HG03139 (cell line): ENCODE measurements around the gene RASA4B.
"Not testable (repeated sequence)": the region's sequence is repeated elsewhere in the genome, so short reads cannot be mapped to it uniquely, and the experiment has no call there.

Experiments
- ATAC-seq: cut with Tn5 transposase; IDR thresholded peaks from one replicate; pipeline ENCODE4 v1.9.1; 2021; ENCODE audit not compliant: unreplicated experiment

The RASA4B gene

DNA sequence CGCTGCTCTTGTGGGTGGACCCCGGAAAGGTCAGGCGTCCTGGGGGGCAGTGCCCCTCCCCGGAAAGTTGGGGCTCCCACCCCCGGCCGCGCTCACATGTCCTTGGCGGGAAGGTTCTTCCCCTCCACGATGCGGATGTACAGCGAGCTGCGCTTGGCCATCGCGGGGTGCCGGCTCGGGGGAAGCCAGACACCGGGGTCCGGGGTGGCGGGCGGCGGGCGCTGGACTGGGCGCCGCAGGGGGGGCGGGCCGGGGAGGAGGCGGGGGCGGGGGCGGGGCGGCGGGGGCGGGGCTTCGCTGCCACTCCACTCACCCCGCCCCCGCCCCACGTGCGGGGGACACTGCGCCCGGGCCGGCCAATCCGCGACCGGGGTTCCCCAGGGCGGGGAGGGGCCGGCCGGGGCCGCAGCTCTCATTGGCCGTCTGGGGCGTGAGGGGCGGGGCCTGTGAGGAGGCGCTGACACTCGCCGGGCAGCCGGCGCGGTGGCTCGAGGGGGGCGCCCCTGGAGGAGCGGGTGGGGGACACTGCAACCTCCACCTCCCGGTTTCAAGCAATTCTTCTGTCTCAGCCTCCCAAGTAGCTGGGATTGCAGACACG lies at the start of gene RASA4B:
RASA4B (minus strand) TSS at position 228 of the 598 bp plus-strand sequence; CDS start at position 161, 67 bp downstream.
- ATAC-seq = peak; percentile 75

DNA sequence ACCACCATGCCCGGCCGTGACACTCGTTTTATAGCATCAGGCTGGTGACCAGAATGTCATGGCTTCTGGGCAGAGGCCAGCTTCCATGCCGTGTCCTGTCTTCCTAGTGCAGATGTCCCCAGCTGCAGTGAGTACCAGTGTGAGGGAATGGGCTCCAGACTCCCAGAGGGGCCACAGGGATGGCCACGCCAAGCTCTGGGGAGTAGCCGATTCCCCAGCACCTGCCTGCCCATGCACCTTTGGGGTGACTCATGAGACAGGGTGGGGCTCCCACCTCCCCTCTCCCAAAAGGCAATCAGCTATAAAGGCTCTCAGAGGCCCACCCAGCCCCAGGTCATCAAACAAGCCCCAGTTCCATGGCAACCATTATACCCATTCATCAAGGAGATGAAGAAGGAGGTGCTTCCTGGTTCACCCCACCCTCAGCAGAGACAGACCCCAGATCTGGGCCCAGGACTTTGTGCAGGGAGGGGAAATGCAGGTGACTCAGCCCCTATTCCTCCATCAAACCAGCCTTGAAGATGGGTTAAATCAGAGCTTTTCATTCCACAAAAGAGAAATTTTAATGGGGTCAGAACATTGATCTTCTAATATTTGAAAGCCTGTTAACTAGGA lies 33.3 kb upstream of the RASA4B start, which contains the start of gene SPDYE2:
SPDYE2 (plus strand) TSS at position 419 of the 615 bp plus-strand sequence. CDS start 2,030 bp downstream, outside the sequence.
- ATAC-seq = not testable (repeated sequence)

DNA sequence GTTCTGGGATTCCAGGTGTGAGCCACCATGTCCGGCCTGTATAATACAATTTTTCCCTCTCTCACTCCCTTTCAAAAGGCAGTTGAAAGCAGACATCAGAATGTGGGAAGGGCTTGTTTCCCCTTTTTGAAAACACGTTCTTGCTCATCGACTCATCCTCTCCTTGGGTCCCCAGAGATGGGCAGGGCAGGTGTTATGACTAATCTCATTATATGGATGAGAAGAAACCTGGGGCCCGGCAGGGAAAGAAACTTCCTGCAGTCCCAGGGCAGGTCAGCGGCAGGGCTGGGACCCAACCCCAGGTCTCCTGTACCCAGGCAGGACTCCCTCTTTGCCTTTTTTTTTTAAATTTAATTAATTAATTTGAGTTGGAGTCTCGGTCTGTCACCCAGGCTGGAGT lies 28.8 kb upstream of the RASA4B start:
- ATAC-seq = peak; percentile 42

DNA sequence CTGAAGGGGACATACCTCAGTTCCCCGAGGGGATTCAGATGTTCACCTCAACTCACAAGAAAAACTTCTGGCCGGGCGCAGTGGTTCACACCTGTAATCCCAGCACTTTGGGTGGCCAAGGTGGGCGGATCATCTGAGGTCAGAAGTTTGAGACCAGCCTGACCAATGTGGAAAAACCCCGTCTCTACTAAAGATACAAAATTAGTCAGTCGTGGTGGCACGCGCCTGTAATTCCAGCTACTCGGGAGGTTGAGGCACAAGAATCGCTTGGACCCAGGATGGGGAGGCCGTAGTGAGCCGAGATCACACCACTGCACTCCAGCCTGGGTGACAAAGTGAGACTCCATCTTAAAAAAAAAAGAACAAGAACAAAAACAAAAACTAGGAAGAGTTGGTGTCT lies 27.7 kb upstream of the RASA4B start:
- not testable (repeated sequence) for ATAC-seq

DNA sequence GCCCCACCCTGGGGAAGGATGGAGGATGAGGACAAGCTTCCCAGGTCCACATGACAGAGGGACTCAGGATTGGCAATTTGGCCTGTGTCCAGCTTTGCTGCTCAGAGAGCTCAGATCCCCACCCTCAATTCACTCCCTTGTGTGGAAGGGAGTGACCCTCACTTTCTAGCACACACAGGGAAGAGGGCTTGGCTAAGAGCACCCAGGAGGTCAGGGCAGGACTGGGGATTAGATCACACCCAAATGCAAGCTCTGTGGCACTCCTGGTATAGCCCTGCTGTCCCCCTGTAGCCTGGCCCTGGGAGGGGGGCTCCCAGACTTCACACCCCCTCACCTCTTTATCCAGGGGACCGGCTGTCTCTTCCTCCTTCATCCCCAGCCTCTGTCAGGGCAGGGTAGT lies 26.8 kb upstream of the RASA4B start:
- ATAC-seq = not testable (repeated sequence)

DNA sequence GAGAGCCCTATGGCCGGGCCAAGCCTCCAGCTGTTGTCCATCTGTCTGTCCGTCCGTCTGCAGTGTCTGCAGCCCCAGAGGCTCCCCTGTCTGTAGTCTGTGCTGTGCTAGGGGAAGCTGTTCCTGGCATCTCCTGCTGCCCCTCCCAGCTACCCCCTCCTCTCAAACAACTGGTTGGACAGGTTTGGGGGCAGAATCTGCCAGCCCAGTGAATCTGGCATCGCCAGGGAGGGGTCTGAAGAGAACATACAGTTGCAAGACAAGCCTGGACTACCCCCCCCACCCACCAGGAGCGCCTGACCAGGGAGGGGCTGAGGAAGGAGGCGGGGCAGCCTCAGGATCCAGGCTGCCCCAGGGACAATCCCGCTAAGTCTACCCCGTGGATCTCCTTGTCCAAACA lies 26.0 kb upstream of the RASA4B start, which contains the start of gene UPK3BL2:
UPK3BL2 (minus strand) TSS at position 101 of the 400 bp plus-strand sequence; CDS start at position 41, 60 bp downstream.
- ATAC-seq = not testable (repeated sequence)

DNA sequence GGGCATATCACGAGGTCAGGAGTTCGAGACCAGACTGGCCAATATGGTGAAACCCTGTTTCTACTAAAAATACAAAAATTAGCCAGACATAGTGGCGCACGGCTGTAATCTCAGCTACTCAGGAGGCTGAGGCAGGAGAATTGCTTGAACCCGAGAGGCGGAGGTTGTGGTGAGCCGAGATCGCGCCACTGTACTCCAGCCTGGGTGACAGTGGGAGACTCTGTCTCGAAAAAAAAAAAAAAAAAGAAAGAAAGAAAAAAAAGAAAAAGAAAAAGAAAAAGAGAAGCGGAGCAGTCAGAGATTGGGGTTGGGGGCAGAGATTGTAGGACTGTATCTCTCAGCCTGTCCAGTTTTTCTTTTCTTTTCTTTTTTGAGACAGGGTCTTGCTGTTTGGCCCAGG lies 25.2 kb upstream of the RASA4B start:
- not testable (repeated sequence) for ATAC-seq

DNA sequence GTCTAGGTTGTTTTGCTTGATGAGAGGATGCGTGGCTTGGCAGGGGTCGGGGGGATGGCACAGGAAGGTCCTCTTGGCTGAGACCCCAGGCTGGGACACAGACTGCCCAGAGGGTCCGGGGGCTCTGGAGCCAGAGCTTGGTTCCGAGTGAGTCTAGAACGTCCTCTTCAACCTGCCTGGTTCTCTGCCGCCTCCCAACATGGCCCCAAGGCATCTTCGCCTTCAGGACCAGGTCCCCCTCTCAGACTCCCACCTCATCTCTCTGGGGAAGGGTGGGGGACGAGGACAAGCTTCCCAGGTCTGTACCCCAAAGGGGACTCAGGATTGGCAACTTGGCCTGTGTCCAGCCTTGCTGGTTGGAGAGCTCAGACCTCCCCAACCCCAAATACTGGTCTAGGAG lies 24.5 kb upstream of the RASA4B start:
- not testable (repeated sequence) for ATAC-seq

DNA sequence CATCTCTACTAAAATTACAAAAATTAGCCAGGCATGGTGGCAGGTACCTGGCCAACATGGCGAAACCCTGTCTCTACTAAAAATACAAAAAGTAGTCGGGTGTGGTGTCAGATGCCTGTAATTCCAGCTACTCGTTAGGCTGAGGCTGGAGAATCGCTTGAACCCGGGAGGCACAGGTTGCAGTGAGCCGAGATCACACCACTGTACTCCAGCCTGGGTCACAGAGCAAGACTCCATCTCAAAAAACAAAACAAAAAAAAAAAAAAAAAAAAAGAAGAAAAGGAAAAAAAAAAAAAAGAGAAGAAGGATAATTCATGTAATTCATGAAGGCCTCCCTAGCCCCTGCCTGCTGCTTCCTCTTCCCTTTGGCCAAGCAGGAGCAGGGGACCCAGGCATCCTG lies 23.0 kb upstream of the RASA4B start:
- not testable (repeated sequence) for ATAC-seq

DNA sequence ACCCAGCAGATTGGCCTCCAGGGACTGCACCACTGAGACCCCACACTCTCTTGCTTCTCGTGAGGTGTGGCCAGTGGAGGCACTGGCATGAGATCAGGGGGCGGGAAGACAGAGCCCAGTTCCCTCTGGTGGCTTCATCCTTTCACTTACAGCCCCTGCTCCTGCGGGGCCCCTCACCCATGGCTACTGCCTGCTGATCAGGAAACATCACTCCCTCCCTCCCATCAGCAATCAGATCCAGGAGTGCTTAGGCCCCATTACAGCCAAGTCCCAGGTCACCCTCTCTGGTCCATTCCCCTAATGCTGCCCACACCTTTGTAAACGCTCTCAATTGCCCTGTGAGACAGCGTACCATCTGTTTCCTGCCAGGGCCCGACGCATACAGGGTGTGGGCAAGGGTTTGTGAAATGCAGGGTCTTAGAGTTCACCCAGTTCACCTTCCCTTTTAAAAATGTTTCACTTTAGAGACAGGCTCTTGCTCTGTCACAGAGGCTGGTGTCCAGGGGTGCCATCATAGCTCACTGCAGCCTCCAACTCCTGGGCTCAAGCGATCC lies 17.6 kb upstream of the RASA4B start:
- not testable (repeated sequence) for ATAC-seq

DNA sequence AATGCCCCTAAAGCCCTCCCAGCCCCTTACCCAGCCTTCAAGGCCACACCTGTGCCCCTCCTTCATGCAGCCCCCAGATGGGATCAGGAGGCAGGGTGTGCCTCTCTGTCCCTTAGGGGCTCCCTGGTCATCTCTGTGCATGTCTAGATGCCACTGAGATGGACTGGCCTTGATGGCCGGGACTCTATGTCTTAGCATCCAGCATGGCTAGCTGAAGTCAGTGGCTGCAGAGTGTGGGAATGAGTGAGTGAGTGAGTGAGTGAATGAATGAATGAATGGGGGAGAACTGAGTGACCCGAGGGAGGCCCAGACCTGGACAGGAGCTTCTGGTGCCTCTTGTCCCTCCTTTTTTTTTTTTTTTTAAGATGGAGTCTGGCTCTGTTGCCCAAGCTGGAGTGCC lies 14.6 kb upstream of the RASA4B start:
- not testable (repeated sequence) for ATAC-seq

DNA sequence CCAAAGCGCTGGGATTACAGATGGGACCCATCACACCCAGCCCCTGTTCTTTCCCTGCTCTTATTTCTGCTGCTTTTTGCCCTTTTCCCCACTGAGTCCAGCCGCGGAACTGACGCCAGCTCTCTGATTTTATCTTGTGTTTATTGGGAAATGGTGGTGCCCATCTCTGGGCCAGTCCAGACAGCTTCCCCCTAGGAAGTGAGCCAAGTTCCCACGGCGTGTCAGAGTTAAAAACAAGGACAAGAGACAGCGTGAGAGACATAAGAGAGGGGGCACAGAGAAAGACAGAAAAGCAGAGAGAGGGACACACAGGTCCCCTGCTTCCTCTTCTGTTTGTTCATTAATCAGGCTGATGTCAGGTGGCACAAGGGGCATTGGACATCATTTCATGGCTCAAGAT lies 14.0 kb upstream of the RASA4B start:
- not testable (repeated sequence) for ATAC-seq

DNA sequence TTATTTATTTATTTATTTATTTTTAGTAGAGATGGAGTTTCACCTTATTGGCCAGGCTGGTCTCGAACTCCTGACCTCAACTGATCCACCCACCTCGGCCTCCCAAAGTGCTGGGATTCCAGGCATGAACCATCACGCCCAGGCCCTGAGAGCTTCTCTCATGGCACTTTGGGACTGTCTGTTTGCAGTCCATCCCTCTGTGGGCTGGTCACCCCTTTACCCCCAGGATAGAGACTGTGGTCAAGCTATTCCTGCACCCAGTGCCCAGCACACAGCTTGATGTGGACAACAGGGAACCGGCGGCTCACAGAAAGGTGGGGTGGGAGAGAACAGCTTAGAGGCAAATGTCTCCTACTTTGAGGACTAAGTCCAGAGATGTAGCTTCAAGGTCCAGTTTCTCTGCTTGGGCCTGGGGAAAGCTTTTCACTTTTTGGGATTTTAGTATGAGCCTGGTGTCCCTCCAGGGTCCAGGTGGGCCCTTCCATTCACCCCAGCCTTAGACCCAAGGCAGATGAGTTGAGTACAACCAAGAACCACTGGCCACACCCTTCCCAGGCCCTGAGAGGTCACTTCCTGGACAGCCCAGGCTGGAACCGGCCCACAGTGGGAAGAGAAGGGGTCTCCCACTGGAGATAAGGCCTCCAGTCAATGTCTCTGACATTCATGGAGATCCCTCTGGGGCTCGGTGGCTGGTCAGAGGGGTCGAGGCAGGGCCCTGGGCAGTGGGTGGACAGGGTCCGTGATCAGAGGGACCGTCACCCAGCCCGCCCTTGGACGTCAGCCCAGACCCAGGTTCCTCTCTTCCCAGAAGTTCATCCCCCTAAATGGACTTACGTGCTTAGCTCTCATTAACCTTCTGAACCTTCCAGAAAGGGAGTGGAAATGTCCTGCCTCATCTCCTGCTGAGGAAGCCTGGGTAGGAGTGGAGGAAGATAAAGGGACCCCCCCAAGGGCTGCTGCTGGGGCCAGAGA lies 10.5 kb upstream of the RASA4B start:
- not testable (repeated sequence) for ATAC-seq

DNA sequence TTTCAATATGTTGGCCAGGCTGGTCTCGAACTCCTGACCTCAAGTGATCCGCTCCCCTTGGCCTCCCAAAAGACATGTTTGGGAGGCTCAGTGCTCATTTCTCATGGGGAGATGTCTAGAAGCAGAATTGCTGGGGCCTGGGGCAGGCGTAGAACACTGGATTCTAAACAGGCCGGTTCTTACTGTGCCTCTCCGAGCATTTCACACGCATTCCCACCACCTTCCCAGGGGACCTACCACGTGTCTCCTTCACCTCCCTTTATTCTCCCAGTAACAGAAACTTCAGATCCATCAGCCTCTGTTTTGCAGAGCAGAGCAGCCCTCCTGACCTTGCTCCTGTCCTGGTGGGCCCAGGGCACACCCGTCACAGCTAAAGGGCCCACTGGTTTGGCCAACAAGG lies 9.6 kb upstream of the RASA4B start:
- not testable (repeated sequence) for ATAC-seq

DNA sequence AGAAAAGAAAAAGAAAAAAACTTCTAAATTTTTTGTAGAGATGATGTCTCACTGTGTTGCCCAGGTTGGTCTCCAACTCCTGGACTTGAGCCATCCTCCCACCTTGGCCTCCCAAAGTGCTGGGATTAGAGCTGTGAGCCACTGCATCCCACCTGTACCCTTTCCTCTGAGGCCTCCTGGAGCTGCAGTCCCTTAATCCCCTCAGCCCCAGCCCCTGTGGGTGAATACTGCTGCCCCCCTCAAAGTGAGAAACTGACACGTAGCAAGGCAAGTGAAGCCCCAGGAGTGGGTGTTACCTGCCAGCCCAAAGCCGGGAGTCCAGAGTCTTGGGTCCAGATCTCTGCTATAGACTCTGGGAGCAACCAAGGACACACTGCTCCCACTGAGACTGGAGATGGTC lies 7.2 kb upstream of the RASA4B start:
- ATAC-seq = not testable (repeated sequence)

DNA sequence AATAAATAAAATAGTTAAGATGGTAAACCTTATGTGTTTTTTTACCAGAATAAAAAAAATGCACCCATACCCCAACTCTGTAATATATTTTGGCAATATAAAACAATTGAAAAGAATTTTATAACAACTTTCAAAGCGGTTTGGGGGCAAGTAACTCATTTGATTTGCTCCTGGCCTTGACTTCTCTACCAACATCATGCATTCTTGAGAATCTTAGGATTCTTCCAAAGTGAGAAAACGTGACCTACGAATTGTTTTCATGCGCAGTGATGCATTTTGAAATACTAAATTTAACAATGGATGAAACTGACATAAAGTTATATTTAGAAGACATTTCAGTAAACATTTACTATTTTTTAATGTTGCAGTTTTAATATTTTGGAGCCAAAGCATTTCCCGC lies 3.2 kb upstream of the RASA4B start:
- ATAC-seq = not testable (repeated sequence)

DNA sequence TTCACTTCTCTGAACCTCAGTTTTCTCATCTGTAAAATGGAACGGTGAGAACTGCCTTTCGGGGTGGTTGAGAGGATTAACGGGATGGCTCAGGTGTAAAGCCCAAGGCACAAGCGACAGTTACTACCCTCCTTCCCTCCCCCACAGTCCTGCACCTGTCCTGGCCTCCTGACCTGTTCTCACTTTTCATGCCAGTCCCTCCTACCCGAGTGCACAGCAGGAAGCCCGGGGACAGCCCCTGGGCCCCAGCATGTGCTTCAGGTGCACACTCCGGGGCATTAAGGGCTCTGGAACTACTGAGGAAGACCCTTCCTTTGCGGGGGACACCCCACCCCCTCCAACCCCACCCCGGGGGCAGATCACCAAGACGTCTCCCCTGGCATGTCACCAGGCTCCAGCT lies 626 bp downstream of the RASA4B start:
- not testable (repeated sequence) for ATAC-seq

DNA sequence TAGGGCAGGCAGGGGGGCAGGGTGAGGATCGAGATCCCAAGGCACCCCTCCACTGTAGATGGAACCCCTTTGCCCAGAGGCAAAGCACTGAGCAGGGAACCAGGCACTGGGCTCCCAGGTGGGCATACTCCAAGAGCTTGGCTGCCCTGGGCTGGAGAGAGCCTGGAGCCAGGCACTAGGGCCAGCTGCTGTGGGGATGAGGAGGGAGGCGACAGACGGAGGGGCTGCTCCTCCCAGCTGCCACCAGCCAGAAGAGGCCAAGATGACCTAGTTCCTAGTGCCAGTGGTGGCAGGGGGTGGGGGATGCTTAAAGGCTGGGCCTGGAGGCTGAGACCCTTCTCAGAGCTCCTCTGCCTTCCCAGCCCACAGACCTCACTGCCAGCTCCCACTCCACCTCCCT lies 1.7 kb downstream of the RASA4B start:
- ATAC-seq = not testable (repeated sequence)

DNA sequence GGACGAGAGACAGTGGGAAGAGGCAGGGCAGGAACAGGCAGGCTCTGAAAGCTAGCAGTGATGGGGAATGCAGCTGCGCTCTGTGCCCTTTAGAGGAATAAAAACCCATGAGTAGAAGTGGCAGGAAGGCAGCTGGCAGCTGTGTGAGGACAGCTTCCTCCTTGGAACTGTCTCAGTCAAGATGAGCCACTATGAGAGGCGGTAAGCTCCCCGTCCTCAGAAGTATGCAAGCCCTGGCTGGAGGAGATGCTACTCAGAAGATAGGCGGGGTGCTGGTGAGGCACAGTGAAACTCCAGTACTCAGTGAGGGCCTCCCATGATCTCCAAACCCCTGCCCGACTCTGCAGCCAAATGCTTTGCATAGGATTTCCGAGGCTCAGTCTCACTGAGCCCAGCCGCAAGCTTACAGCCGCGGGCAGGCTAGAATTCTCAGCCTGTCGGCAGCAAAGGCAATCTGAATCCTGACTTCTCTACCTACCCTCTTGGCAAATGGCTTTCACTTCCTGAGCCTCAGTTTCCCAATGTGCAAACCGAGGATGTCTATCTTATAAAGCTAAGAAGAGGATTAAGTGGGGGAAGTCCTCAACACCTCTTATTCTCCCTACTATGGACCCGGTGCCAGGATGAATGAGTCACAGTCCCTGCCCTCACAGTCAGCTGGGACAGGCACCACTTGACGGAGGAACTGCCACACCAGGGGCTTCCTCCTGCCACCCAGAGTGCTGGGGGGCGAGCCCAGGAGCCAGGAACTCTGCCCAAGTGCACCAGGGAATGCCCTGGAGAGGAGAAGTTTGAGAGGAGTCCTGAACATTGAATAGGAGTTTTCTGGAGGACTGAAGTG lies 2.5 kb downstream of the RASA4B start:
- peak; percentile 56 for ATAC-seq

DNA sequence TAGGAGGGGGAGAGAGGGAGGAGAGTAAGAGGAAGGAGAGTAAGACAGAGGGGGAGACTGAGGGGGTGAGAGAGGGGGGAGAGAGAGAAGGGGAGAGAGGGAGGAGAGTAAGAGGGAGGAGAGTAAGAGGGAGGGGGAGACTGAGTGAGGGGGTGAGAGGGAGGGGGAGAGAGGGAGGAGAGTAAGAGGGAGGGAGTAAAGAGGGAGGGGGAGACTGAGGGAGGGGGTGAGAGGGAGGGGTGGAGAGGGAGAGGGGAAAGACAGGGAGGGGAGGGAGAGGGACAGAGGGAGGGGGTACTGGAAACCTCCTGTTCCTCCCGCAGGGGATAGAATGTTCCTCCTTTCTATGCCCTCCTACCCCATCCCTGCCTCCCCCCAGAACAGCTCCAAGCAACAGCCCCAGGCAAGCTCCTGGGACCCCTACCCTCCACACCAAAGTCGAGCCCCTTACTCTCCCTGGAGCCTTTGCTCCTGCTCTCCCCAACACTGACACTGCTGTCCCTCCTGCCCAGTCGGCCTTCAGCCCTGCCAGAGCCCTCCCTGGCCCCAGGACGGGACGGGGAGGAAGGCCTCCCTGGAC lies 4.8 kb downstream of the RASA4B start:
- not testable (repeated sequence) for ATAC-seq
